Measurements from ENCODE around the gene ARHGAP18.

DNA sequence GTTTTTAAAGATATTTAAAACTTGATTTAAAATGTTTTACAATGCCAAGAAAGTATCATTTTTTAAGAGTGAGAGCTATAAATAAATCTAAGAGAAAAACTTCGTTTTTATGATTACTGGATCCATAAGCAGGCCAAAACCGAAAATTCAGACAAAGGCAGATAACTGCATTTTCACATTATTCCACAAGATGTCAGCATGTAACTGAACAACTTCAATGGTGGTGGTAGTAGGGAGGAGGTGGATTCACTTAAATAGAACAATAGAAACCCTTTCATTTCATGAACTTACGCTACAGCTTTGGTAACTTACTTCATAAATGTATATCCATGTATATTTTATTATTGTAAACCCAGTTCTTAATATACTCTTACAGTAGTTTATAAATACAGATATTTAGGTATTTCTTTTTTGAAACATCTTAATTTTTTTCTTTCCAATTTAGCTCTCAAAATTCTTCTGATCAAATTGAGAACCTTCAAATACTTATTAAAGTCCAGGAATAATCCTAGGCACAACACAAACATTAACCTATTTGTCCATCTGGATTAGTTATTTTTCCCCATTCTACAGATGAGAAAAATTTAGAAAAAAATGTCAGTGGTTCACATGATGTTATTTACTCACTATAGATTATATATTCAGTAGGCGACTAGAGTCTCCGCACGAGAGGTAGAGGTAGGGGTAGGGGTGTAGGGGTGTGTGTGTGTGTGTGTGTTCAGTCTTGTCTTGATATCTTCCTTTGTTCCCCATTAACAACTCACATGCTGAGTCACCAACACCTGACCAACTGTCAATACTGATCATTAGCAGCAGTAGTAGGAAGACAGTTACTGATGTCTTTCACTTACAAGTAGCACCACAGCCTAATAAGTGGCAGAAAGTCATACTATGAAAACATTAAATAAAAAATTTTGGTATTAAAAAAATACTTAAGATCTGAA lies 111.5 kb downstream of the ARHGAP18 start:
- TF ChIP-seq, protein P1, sequence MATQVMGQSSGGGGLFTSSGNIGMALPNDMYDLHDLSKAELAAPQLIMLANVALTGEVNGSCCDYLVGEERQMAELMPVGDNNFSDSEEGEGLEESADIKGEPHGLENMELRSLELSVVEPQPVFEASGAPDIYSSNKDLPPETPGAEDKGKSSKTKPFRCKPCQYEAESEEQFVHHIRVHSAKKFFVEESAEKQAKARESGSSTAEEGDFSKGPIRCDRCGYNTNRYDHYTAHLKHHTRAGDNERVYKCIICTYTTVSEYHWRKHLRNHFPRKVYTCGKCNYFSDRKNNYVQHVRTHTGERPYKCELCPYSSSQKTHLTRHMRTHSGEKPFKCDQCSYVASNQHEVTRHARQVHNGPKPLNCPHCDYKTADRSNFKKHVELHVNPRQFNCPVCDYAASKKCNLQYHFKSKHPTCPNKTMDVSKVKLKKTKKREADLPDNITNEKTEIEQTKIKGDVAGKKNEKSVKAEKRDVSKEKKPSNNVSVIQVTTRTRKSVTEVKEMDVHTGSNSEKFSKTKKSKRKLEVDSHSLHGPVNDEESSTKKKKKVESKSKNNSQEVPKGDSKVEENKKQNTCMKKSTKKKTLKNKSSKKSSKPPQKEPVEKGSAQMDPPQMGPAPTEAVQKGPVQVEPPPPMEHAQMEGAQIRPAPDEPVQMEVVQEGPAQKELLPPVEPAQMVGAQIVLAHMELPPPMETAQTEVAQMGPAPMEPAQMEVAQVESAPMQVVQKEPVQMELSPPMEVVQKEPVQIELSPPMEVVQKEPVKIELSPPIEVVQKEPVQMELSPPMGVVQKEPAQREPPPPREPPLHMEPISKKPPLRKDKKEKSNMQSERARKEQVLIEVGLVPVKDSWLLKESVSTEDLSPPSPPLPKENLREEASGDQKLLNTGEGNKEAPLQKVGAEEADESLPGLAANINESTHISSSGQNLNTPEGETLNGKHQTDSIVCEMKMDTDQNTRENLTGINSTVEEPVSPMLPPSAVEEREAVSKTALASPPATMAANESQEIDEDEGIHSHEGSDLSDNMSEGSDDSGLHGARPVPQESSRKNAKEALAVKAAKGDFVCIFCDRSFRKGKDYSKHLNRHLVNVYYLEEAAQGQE (IDR thresholded peaks at IDR 0.05; ENCODE audit: low read depth, low read length): no peak
- peak; percentile 87 for TF ChIP-seq RAD21 (IDR thresholded peaks at IDR 0.05; ENCODE audit: low read length)
- TF ChIP-seq TEAD4 (IDR thresholded peaks at IDR 0.05; ENCODE audit: borderline replicate concordance, insufficient read depth): no peak
- TF ChIP-seq, protein P2, sequence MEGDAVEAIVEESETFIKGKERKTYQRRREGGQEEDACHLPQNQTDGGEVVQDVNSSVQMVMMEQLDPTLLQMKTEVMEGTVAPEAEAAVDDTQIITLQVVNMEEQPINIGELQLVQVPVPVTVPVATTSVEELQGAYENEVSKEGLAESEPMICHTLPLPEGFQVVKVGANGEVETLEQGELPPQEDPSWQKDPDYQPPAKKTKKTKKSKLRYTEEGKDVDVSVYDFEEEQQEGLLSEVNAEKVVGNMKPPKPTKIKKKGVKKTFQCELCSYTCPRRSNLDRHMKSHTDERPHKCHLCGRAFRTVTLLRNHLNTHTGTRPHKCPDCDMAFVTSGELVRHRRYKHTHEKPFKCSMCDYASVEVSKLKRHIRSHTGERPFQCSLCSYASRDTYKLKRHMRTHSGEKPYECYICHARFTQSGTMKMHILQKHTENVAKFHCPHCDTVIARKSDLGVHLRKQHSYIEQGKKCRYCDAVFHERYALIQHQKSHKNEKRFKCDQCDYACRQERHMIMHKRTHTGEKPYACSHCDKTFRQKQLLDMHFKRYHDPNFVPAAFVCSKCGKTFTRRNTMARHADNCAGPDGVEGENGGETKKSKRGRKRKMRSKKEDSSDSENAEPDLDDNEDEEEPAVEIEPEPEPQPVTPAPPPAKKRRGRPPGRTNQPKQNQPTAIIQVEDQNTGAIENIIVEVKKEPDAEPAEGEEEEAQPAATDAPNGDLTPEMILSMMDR (IDR thresholded peaks at IDR 0.05): peak; percentile 89
- TF ChIP-seq GATA2 (CRISPR knock-in tag; IDR thresholded peaks at IDR 0.05): no peak
- peak; percentile 78 for TF ChIP-seq SMC3 (IDR thresholded peaks at IDR 0.05; ENCODE audit: low read depth, low read length)
- TF ChIP-seq, protein P3, sequence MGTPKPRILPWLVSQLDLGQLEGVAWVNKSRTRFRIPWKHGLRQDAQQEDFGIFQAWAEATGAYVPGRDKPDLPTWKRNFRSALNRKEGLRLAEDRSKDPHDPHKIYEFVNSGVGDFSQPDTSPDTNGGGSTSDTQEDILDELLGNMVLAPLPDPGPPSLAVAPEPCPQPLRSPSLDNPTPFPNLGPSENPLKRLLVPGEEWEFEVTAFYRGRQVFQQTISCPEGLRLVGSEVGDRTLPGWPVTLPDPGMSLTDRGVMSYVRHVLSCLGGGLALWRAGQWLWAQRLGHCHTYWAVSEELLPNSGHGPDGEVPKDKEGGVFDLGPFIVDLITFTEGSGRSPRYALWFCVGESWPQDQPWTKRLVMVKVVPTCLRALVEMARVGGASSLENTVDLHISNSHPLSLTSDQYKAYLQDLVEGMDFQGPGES (IDR thresholded peaks at IDR 0.05; ENCODE audit: low read depth, low read length): no peak
- no peak for TF ChIP-seq EP300 (IDR thresholded peaks at IDR 0.05; ENCODE audit: borderline replicate concordance in 1 of 2, low read depth in 1 of 2, low read length in 1 of 2)
- TF ChIP-seq POLR2AphosphoS5 (IDR thresholded peaks at IDR 0.05; ENCODE audit: low read depth, low read length): no peak
- TF ChIP-seq, protein P4, sequence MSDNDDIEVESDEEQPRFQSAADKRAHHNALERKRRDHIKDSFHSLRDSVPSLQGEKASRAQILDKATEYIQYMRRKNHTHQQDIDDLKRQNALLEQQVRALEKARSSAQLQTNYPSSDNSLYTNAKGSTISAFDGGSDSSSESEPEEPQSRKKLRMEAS (IDR thresholded peaks at IDR 0.05; ENCODE audit: low read depth): no peak
- TF ChIP-seq MXI1 (IDR thresholded peaks at IDR 0.05; ENCODE audit: low read depth, low read length): no peak

All from SK-N-SH (cell line).